Panc1 (cell line): ENCODE results near the gene ABCG5.

Experiments
- CTCF ChIP-seq: fragments of 450-650 bp; IDR thresholded peaks from 2 replicates; pipeline ENCODE4 v1.5.1; 2017; ENCODE audit warnings: mild to moderate bottlenecking
- POLR2AphosphoS5 ChIP-seq: IDR thresholded peaks from 2 replicates; pipeline ENCODE4 v1.6.1; 2012; ENCODE audit warnings: mild to moderate bottlenecking, low read depth, low read length, moderate library complexity
- REST ChIP-seq, 2 experiments: IDR thresholded peaks; 2 replicates each; pipeline ENCODE4 v1.6.1; 2011 to 2012; ENCODE audit warnings: low read depth in 2 of 2, control low read depth in 1 of 2, low read length in 1 of 2, mild to moderate bottlenecking in 1 of 2, moderate library complexity in 1 of 2; ENCODE audit not compliant: insufficient read depth in 1 of 2
- SIN3A ChIP-seq: IDR thresholded peaks from 2 replicates; pipeline ENCODE4 v1.6.1; 2012; ENCODE audit warnings: low read depth, mild to moderate bottlenecking, low read length, moderate library complexity, borderline replicate concordance; ENCODE audit not compliant: insufficient read depth
- TCF7L2 ChIP-seq: IDR thresholded peaks from 2 replicates; pipeline ENCODE4 v1.6.1; 2011; ENCODE audit warnings: mild to moderate bottlenecking, low read depth, low read length, inconsistent platforms

- TF ChIP-seq CTCF: no peak
- TF ChIP-seq REST (IDR thresholded peaks at IDR 0.05; ENCODE audit: insufficient read depth in 1 of 2, low read depth in 2 of 2, low read length in 1 of 2): no peak
- no peak for TF ChIP-seq POLR2AphosphoS5
- no peak for TF ChIP-seq TCF7L2
- TF ChIP-seq SIN3A: no peak
Measured at GRCh38 chr2:43887176-43887575, 48.5 kb upstream of the ABCG5 start.
